Measurements from ENCODE around the gene ZMYND11. TPM values are rescaled to one million over a fixed set of nuclear protein-coding genes. Genes with fewer than 3 reads are reported as not detected.

ZMYND11 gene
- total RNA-seq, 3 donors from 2014 or later (not counting 1 experiment from before 2014, with no cell fraction given) = 50.6 to 63.9 (median 52.6) TPM

- Histone ChIP-seq H3K27me3 (ENCODE audit: control insufficient read depth, insufficient read depth, low read length) (no peaks in the 10 kb centered on the region), H3K4me3 (ENCODE audit: low read length) (no peak overlapping the region), H3K4me1 (ENCODE audit: control insufficient read depth, insufficient read depth, low read length) (no peaks in the 10 kb centered on the region), H3K9me3 (ENCODE audit: control insufficient read depth, insufficient read depth, low read length) (no peaks in the 10 kb centered on the region), H3K27ac (ENCODE audit: low read length) (no peak overlapping the region), H3K36me3 (ENCODE audit: control insufficient read depth, insufficient read depth, low read length) (no peaks in the 10 kb centered on the region)
- Mint-ChIP-seq H3K4me1 (peaks cover 28 to 34% of the 10 kb centered on the region in 2 donors), H3K27ac (no peak overlapping the region), H3K27me3 (ENCODE audit: low read depth in 2 of 2) (no peaks in the 10 kb centered on the region), H3K9me3 (no peaks in the 10 kb centered on the region), H3K36me3 (no peaks in the 10 kb centered on the region), H3K4me3 (no peak overlapping the region)
- ATAC-seq = no peak
- intact Hi-C loops (cut with micrococcal nuclease) = no loop called here
- TF ChIP-seq CTCF (IDR thresholded peaks at IDR 0.05) = no peak
- 96% methylated on average over 11 of the region's 11 CpGs for WGBS (ENCODE audit: insufficient coverage)
- DNase-seq = no peak
These were observed 97.6 kb downstream of the ZMYND11 start for GRCh38 chr10:232878-233277.

- H3K36me3 Mint-ChIP-seq = no peaks in the 10 kb centered on the region
- H3K4me1 Mint-ChIP-seq = peaks cover 13 to 24% of the 10 kb centered on the region in 2 donors
- Histone ChIP-seq H3K36me3 (ENCODE audit: control insufficient read depth, insufficient read depth, low read length) (peaks cover 6% of the 10 kb centered on the region), H3K27ac (ENCODE audit: low read length) (no peak overlapping the region), H3K4me1 (ENCODE audit: control insufficient read depth, insufficient read depth, low read length) (no peaks in the 10 kb centered on the region), H3K9me3 (ENCODE audit: control insufficient read depth, insufficient read depth, low read length) (no peaks in the 10 kb centered on the region), H3K27me3 (ENCODE audit: control insufficient read depth, insufficient read depth, low read length) (no peaks in the 10 kb centered on the region), H3K4me3 (ENCODE audit: low read length) (no peak overlapping the region)
- H3K27ac Mint-ChIP-seq = peak overlapping the region in 1 of 2 donors; percentile 16
- WGBS (ENCODE audit: insufficient coverage) = 94% methylated on average over 7 of the region's 9 CpGs
- no peaks in the 10 kb centered on the region for H3K27me3 Mint-ChIP-seq (ENCODE audit: low read depth in 2 of 2)
- DNase-seq (no peak), ATAC-seq (no peak)
- intact Hi-C loops (cut with micrococcal nuclease) = no loop called here
- H3K4me3 Mint-ChIP-seq = no peak overlapping the region
- TF ChIP-seq CTCF (IDR thresholded peaks at IDR 0.05) = no peak
- H3K9me3 Mint-ChIP-seq = no peaks in the 10 kb centered on the region
These were observed 99.6 kb downstream of the ZMYND11 start for GRCh38 chr10:234708-235406.

- Histone ChIP-seq H3K36me3 (ENCODE audit: control insufficient read depth, insufficient read depth, low read length) (peaks cover 11% of the 10 kb centered on the region), H3K27me3 (ENCODE audit: control insufficient read depth, insufficient read depth, low read length) (no peaks in the 10 kb centered on the region), H3K4me3 (ENCODE audit: low read length) (no peak overlapping the region), H3K4me1 (ENCODE audit: control insufficient read depth, insufficient read depth, low read length) (no peaks in the 10 kb centered on the region), H3K9me3 (ENCODE audit: control insufficient read depth, insufficient read depth, low read length) (no peaks in the 10 kb centered on the region), H3K27ac (ENCODE audit: low read length) (no peak overlapping the region)
- TF ChIP-seq CTCF (IDR thresholded peaks at IDR 0.05) = no peak
- DNase-seq (no peak), ATAC-seq (no peak)
- Mint-ChIP-seq H3K27me3 (ENCODE audit: low read depth in 2 of 2) (no peaks in the 10 kb centered on the region), H3K36me3 (no peaks in the 10 kb centered on the region), H3K27ac (no peak overlapping the region), H3K4me3 (no peak overlapping the region), H3K9me3 (no peaks in the 10 kb centered on the region), H3K4me1 (peaks cover 13 to 24% of the 10 kb centered on the region in 2 donors)
- 86% methylated on average over 3 of the region's 3 CpGs for WGBS (ENCODE audit: insufficient coverage)
- intact Hi-C loops (cut with micrococcal nuclease) = no loop called here
These were observed 100.7 kb downstream of the ZMYND11 start for GRCh38 chr10:235915-236314.

GRCh38 chr10:239109-239508 lies 103.9 kb downstream of the ZMYND11 start:
- H3K36me3 Mint-ChIP-seq = no peaks in the 10 kb centered on the region

More at GRCh38 chr10:239109-239508, 103.9 kb downstream of the ZMYND11 start:
- Mint-ChIP-seq H3K4me3 (no peak overlapping the region), H3K27ac (no peak overlapping the region), H3K9me3 (no peaks in the 10 kb centered on the region), H3K4me1 (peaks cover 10 to 13% of the 10 kb centered on the region in 2 donors), H3K27me3 (ENCODE audit: low read depth in 2 of 2) (no peaks in the 10 kb centered on the region)
- Histone ChIP-seq H3K4me1 (ENCODE audit: control insufficient read depth, insufficient read depth, low read length) (no peaks in the 10 kb centered on the region), H3K9me3 (ENCODE audit: control insufficient read depth, insufficient read depth, low read length) (no peaks in the 10 kb centered on the region), H3K27ac (ENCODE audit: low read length) (no peak overlapping the region), H3K36me3 (ENCODE audit: control insufficient read depth, insufficient read depth, low read length) (peaks cover 25% of the 10 kb centered on the region), H3K4me3 (ENCODE audit: low read length) (no peak overlapping the region), H3K27me3 (ENCODE audit: control insufficient read depth, insufficient read depth, low read length) (no peaks in the 10 kb centered on the region)
- no peak for ATAC-seq
- 95% methylated on average over 5 of the region's 6 CpGs for WGBS (ENCODE audit: insufficient coverage)
- no peak for TF ChIP-seq CTCF (IDR thresholded peaks at IDR 0.05)
- DNase-seq = no peak
- intact Hi-C loops (cut with micrococcal nuclease) = no loop called here
